Stimulated activated CD8-positive, alpha-beta memory T cell treated with anti-CD3 and anti-CD28 coated beads, Interleukin-15, amount 100 ng/mL, for 24 hours (primary cell): Measurements from ENCODE around the gene SLC66A2.

ENCODE experiments used
- DNase-seq: peaks from one replicate; pipeline ENCODE4 v3.0.0-alpha.2; 2020; ENCODE audit warnings: low read depth

Gene SLC66A2

GRCh38 chr18:79902075-79902474, 49.4 kb downstream of the SLC66A2 start:
- no peak for DNase-seq

- no peak for DNase-seq
Measured at GRCh38 chr18:79901665-79902064, 49.8 kb downstream of the SLC66A2 start.

- DNase-seq, result no peak
Measured at GRCh38 chr18:79900610-79901570, 50.6 kb downstream of the SLC66A2 start.

GRCh38 chr18:79899609-79900445, 51.6 kb downstream of the SLC66A2 start:
- no peak for DNase-seq

- no peak for DNase-seq
Measured at GRCh38 chr18:79898952-79899608, 52.4 kb downstream of the SLC66A2 start.

- DNase-seq, result no peak
Measured at GRCh38 chr18:79897940-79898625, 53.4 kb downstream of the SLC66A2 start.

DNA sequence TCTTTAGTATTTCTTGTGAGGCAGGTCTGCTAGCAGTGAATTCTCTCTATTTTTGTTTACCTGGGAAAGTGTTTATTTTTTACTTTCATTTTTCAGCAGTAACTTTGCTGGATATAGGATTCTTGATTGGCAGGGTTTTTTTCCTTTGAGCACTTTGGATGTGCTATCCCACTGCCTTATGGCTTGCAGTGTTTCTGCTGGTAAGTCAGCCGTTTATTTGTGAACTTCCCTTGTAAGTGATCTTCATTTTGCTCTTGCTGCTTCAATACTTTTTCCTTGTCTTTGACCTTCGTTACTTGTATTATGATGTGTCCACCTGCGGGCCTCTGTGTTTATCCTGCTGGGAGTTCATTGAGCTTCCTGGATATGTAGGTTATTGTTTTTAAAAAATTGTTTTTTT, 54.7 kb downstream of the SLC66A2 start:
- DNase-seq, result no peak

GRCh38 chr18:79890674-79891073, 60.8 kb downstream of the SLC66A2 start:
- DNase-seq, result no peak

GRCh38 chr18:79889569-79889968, 61.9 kb downstream of the SLC66A2 start:
- no peak for DNase-seq

GRCh38 chr18:79888016-79888415, 63.4 kb downstream of the SLC66A2 start:
- DNase-seq, result no peak

DNA sequence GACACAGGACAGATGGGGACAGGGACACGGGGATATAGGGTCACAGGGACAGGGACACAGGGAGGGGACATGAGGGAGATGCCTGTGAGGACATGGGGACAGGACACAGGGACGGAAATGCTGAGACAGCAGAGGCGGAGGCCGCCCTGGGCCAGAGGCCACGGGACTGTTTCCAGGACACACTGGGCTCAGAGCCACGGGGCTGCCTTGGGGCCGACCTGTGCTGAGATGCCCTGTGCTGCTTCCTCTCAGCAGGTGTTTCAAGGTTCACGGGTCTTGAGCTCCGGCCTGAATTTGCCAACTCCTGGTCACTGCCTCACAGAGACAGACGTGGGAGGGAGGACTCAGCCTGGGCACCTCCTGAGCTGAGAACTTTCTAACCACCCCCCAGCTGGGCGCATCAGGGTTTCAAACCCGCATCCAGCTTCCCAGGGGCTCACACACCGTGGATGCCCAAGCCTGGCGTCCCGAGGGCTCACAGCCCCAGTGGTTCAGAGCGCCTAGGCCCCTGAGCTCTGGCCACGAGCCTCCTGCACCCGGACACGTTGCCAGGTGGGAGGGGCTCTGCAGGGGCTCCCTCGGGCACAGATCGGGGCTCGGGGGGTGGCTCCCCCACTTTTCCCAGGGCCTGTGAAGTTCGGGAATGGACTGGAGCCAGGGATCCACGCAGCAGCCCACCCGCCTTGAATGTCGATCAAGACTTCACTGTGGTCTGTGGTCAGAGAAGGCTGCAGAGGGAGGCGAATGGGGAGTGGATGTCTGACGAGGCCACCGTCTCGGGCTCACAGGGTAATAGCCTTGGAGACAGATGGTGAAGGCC, 64.1 kb downstream of the SLC66A2 start:
- no peak for DNase-seq

GRCh38 chr18:79884963-79885728, 66.3 kb downstream of the SLC66A2 start:
- DNase-seq, result no peak

DNA sequence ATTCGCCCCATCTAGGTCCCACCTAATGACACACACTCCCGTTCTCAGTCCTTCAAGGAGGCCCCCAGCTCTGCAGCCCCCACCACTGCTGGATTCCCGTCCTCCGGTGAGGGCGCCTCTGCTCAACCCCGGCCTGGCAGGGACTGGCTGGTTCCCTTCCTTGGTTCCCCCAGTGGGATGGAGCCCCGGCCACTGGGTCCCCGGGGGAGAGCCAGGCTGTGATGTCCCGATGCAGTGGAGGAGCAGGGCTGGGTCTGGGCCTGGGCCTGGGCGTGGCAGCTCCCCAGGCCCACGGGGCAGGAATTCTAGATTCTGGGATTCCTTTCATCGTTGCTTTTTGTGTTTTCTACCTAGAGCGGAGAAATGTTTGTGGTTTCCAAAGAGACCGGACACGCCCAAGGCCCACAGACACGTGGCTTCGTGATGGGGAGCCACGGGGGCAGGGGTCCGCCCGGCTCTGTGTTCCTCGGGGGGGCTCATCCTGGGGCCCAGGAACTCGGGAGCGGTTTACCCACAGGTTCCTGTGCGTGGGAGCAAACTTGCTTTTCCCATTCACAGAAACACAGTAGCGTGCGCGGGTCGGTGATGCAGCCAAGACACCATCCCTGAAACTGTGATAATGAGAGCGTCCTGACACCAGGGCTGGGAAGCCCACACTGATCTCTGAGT, 67.0 kb downstream of the SLC66A2 start:
- no peak for DNase-seq

- DNase-seq, result no peak
Measured at GRCh38 chr18:79883461-79884293, 67.8 kb downstream of the SLC66A2 start.

DNA sequence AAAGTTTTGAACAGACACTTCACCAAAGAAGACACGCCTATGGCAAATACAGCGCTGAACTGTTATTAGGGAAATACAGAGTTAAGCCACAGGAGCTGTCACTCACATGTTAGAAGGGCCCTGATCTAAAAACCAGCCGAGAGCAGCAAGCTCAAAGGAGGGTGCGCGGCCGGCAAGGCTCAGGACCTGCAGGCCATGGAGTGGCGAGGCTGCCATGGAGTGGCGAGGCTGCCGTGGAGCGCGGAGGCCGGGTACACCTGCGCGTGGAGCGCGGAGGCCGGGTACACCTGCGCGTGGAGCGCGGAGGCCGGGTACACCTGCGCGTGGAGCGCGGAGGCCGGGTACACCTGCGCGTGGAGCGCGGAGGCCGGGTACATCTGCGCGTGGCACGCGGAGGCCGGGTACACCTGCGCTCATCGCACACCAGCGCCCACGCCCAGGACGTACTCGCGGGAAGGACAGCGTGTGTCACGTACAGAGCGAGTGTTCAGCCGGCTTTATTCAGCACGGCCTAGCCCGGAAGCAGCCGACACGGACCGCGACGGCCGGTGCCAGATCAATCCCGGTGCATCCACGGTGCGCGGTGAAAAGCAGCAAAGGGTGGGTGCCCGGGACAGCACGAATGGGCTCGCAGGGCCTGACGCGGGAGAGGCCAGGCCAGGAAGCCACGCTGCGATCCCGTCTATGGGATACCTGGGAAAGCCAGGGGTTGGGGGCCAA, 68.8 kb downstream of the SLC66A2 start:
- no peak for DNase-seq

DNA sequence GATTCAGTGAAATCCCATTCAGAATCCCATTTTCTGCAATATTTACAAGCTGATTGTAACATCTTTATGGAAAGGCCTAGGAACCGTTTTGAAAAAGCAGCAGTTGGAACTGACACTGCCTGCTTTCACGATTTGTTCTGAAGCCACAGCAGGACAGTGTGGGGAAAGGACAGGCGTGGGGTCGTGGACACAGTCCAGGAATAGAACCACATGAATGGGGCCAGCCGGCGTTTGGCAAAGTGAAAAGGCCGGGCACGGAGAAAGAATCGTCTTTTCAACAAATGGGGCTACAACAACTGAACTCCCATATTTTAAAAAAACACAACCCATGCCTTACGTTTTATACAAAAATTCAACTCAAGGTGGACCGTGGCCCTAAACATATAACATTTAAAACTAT, 69.8 kb downstream of the SLC66A2 start:
- no peak for DNase-seq

GRCh38 chr18:79879566-79879965, 71.9 kb downstream of the SLC66A2 start:
- no peak for DNase-seq
